Measurements from ENCODE around the gene CD19. TPM values are rescaled to one million over a fixed set of nuclear protein-coding genes. Genes with fewer than 3 reads are reported as not detected.

The CD19 gene
- total and polyA plus RNA-seq, 2 of the 8 experiments (the other 6 are each of a cell fraction or from before 2014, with no cell fraction given): 0.57 to 0.65 TPM

DNA sequence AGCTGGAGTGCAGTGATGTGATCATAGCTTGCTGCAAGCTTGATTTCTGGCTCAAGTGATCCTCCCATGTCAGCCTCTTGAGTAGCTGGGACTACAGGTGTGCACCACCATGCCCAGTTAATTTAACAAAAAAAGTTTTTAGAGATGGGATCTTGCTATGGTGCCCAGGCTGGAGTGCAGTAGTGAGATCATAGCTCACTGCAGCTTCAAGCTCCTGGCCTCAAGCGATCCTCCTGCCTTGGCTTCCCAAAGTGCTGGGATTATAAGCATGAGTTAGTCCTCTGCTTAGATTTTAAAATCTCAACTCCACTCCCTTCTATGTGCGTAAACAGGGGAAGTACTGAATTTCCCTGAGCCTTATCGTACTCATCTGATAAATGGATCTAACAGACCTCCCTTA, 13.1 kb upstream of the CD19 start:
- FAIRE-seq: no peak
- POLR2A ChIA-PET (ENCODE audit: partially characterized antibody): no interaction called here

More for the DNA sequence above, 13.1 kb upstream of the CD19 start:
- H2BK20ac ChIP-seq (ENCODE audit: low read length): no peak overlapping the region
- no peaks in the 10 kb centered on the region for H3K79me1 ChIP-seq (ENCODE audit: low read depth, low read length)
- no peak overlapping the region for H3K14ac ChIP-seq (ENCODE audit: insufficient read length)
- H2AFZ ChIP-seq (ENCODE audit: low read length): no peak overlapping the region
- no peak overlapping the region for H4K8ac ChIP-seq (ENCODE audit: extremely low read depth, insufficient read depth, low read length)
- no peaks in the 10 kb centered on the region for H4K20me1 ChIP-seq (replicated peaks in 1 of 2; ENCODE audit: control insufficient read depth in 1 of 2, insufficient read depth in 2 of 2, low read length in 2 of 2)
- H3K27ac ChIP-seq (ENCODE audit: low read depth, low read length): no peak overlapping the region
- no peak overlapping the region for H2BK5ac ChIP-seq (ENCODE audit: low read depth, low read length)
- H2AK5ac ChIP-seq (ENCODE audit: low read depth, low read length): no peak overlapping the region
- no peak overlapping the region for H3K56ac ChIP-seq (replicated peaks; ENCODE audit: insufficient read length, low read depth, low read length)
- H3K23ac ChIP-seq (ENCODE audit: insufficient read length): no peak overlapping the region
- 85% methylated on average over 3 of the region's 3 CpGs; no CpG with 5 or more reads in 1 of the 2 experiments for WGBS, 2 experiments (ENCODE audit: extremely low coverage in 1 of 2, insufficient coverage in 1 of 2, insufficient read length in 1 of 2, insufficient replicate concordance in 2 of 2, low coverage in 1 of 2, low lambda C conversion rate in 2 of 2, missing lambda C conversion rate in 1 of 2)
- no peaks in the 10 kb centered on the region for H3K27me3 ChIP-seq (replicated peaks in 1 of 4; ENCODE audit: control insufficient read depth in 3 of 4, extremely low read depth in 1 of 4, insufficient read depth in 3 of 4, low read length in 3 of 4)
- H2BK15ac ChIP-seq (ENCODE audit: low read length): no peak overlapping the region
- H3K4me1 ChIP-seq (replicated peaks in 1 of 4; ENCODE audit: control insufficient read depth in 3 of 4, insufficient read depth in 4 of 4, low read length in 3 of 4): peaks cover 0 to 2% (median 0%) of the 10 kb centered on the region in 4 experiments; a peak in 2 of 7 replicates
- H2BK12ac ChIP-seq (ENCODE audit: low read depth, low read length): no peak overlapping the region
- H3K9me3 ChIP-seq (ENCODE audit: insufficient read depth in 2 of 2, low read depth in 1 of 2, low read length in 1 of 2): no peaks in the 10 kb centered on the region
- H3K79me2 ChIP-seq (ENCODE audit: control insufficient read depth in 1 of 2, insufficient read depth in 2 of 2, low read length in 2 of 2): no peaks in the 10 kb centered on the region
- no peak overlapping the region for H3K18ac ChIP-seq (ENCODE audit: extremely low read depth, low read length)
- CTCF ChIA-PET (ENCODE audit: partially characterized antibody): interaction anchor here (0.6 to 1.9 kb wide), 5 partner anchors 19 to 62 kb away, joined by 3 to 6 read pairs (median 4); no protein-coding TSS in a partner anchor
- no peak overlapping the region for H3K4me3 ChIP-seq (ENCODE audit: extremely low read depth in 1 of 4, insufficient read depth in 2 of 4, low read depth in 3 of 4, low read length in 4 of 4)
- H3K23me2 ChIP-seq (ENCODE audit: low read depth, low read length): no peaks in the 10 kb centered on the region; the same call in 1 of the 2 replicates
- DNase-seq (ENCODE audit: low read depth in 1 of 2, low spot score in 2 of 2): no peak
- no peak overlapping the region for H3K4ac ChIP-seq (replicated peaks; ENCODE audit: insufficient read length, low read depth, low read length)
- H2BK120ac ChIP-seq (replicated peaks; ENCODE audit: low read depth, low read length): no peak overlapping the region
- TF ChIP-seq JUND (IDR thresholded peaks at IDR 0.05; ENCODE audit: low read length): no peak
- no peak for TF ChIP-seq PHF8 (conservative IDR thresholded peaks at IDR 0.05; ENCODE audit: low read depth, low read length)
- no peak for TF ChIP-seq EZH2 (IDR thresholded peaks at IDR 0.05; ENCODE audit: low read depth, low read length, severe bottlenecking)
- TF ChIP-seq POLR2AphosphoS5 (IDR thresholded peaks at IDR 0.05; ENCODE audit: low read depth, low read length): no peak
- no peak for TF ChIP-seq HDAC6 (IDR thresholded peaks at IDR 0.05; ENCODE audit: low read depth, low read length)
- no peak for TF ChIP-seq SUZ12 (IDR thresholded peaks at IDR 0.05; ENCODE audit: low read length)
- no peak for TF ChIP-seq ASH2L (IDR thresholded peaks at IDR 0.05; ENCODE audit: low read length)
- TF ChIP-seq POU5F1 (IDR thresholded peaks at IDR 0.05; ENCODE audit: low read depth, low read length): no peak
- no peak for TF ChIP-seq TBP (IDR thresholded peaks at IDR 0.05; ENCODE audit: low read depth, low read length)
- TF ChIP-seq RBBP5 (IDR thresholded peaks at IDR 0.05; ENCODE audit: borderline replicate concordance, low read depth, low read length): no peak
- no peak for TF ChIP-seq SRF (IDR thresholded peaks at IDR 0.05; ENCODE audit: low read depth, low read length)
- no peak for TF ChIP-seq HDAC2 (IDR thresholded peaks at IDR 0.05; ENCODE audit: borderline replicate concordance in 1 of 2, low read depth in 2 of 2, low read length in 2 of 2)
- no peak for TF ChIP-seq SIRT6 (IDR thresholded peaks at IDR 0.05; ENCODE audit: low read length)
- TF ChIP-seq ATF3 (IDR thresholded peaks at IDR 0.05; ENCODE audit: insufficient read depth, low read depth, low read length): no peak
- H3K9ac ChIP-seq (replicated peaks in 1 of 4; ENCODE audit: extremely low read depth in 1 of 4, low read depth in 3 of 4, low read length in 3 of 4): no peak overlapping the region
- H3K4me2 ChIP-seq (ENCODE audit: insufficient read depth in 1 of 2, low read depth in 2 of 2, low read length in 2 of 2): no peak overlapping the region
- H4K5ac ChIP-seq (ENCODE audit: insufficient read length, low read depth, low read length): no peak overlapping the region
- H3K36me3 ChIP-seq (ENCODE audit: control insufficient read depth in 2 of 4, insufficient read depth in 4 of 4, low read length in 3 of 4): peaks cover 0 to 9% (median 5%) of the 10 kb centered on the region in 4 experiments; a peak in 4 of 8 replicates
- no peak overlapping the region for H4K91ac ChIP-seq (replicated peaks; ENCODE audit: insufficient read length, low read length)

Measured in H1 (cell line).